ENCODE results near the gene C1orf105. TPM values are rescaled to one million over a fixed set of nuclear protein-coding genes. Genes with fewer than 3 reads are reported as not detected.
"Not testable (repeated sequence)": the region's sequence is repeated elsewhere in the genome, so short reads cannot be mapped to it uniquely, and the experiment has no call there.

Gene C1orf105
- polyA plus RNA-seq, 1 donor from 2014 or later: not detected

DNA sequence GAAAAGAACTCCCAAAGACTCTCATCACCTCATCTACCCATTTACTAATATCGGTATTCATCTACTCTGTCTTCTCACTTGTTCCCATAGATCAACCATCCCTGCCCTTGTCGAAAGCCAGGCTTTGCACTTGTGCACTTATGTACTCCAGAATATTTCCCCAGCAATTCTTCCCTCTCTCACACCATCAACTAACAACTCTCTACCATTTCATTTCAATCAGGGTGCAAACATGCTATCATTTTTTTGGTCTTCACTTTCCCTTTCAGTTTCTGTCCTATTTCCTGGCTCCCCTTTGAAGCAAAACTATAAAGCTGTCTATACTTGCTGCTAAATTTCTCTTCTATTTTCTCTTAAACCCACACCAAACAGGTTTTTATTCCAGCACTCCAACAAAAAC is 6.7 kb downstream of the C1orf105 start:
- no peaks in the 10 kb centered on the region for H3K9me3 Mint-ChIP-seq
- no peak overlapping the region for H3K27ac Mint-ChIP-seq

GRCh38 chr1:172429331-172430127 is 9.0 kb downstream of the C1orf105 start:
- Mint-ChIP-seq H3K27me3 (no peaks in the 10 kb centered on the region), H3K36me3 (peaks cover 4% of the 10 kb centered on the region), H3K4me3 (no peak overlapping the region), H3K9me3 (no peaks in the 10 kb centered on the region), H3K4me1 (peaks cover 6 to 20% (median 13%) of the 10 kb centered on the region in 3 donors), H3K27ac (no peak overlapping the region)

More for the DNA sequence above, 6.7 kb downstream of the C1orf105 start:
- H3K36me3 Mint-ChIP-seq: peaks cover 1% of the 10 kb centered on the region
- peaks cover 3 to 10% (median 6%) of the 10 kb centered on the region in 3 donors for H3K4me1 Mint-ChIP-seq
- no peak overlapping the region for H3K4me3 Mint-ChIP-seq
- no peaks in the 10 kb centered on the region for H3K27me3 Mint-ChIP-seq

GRCh38 chr1:172430128-172430454 is 9.6 kb downstream of the C1orf105 start:
- Mint-ChIP-seq H3K4me1 (peaks cover 6 to 21% (median 13%) of the 10 kb centered on the region in 3 donors), H3K36me3 (peaks cover 4% of the 10 kb centered on the region), H3K27ac (peak overlapping the region in 1 of 3 donors; percentile 17), H3K4me3 (no peak overlapping the region), H3K9me3 (no peaks in the 10 kb centered on the region), H3K27me3 (no peaks in the 10 kb centered on the region)

DNA sequence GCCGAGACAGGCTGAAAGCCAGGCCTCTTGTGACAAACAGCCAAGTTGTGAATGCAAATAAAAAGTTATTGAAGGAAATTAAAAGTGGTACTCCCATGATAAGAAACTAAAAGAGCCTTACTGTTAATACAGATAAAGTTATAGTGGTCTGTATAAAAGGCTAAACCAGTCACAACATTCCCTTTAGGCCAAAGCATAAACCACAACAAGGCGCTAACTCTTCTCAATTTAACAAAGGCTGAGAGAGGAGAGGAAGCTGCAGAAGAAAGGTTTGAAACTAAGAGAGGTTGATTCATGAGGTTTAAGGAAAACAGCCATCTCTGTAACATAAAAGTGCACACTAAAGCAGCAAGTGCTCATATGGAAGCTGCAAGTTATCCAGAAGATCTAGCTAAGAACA is 10.7 kb downstream of the C1orf105 start:
- Mint-ChIP-seq H3K9me3 (peaks cover 0 to 2% (median 0%) of the 10 kb centered on the region in 3 donors), H3K27ac (peak overlapping the region in 1 of 3 donors; percentile 28), H3K27me3 (no peaks in the 10 kb centered on the region), H3K4me1 (peaks cover 6 to 23% (median 13%) of the 10 kb centered on the region in 3 donors), H3K36me3 (peaks cover 4% of the 10 kb centered on the region), H3K4me3 (no peak overlapping the region)

GRCh38 chr1:172431721-172432192 is 11.3 kb downstream of the C1orf105 start:
- H3K4me1 Mint-ChIP-seq: peaks cover 6 to 23% (median 13%) of the 10 kb centered on the region in 3 donors
- H3K27me3 Mint-ChIP-seq: no peaks in the 10 kb centered on the region
- peaks cover 4% of the 10 kb centered on the region for H3K36me3 Mint-ChIP-seq
- H3K27ac Mint-ChIP-seq: peak overlapping the region in 1 of 3 donors; percentile 78
- peaks cover 0 to 2% (median 0%) of the 10 kb centered on the region in 3 donors for H3K9me3 Mint-ChIP-seq
- H3K4me3 Mint-ChIP-seq: no peak overlapping the region

- H3K36me3 Mint-ChIP-seq, H3K4me3 Mint-ChIP-seq: not testable (repeated sequence)
- H3K4me1 Mint-ChIP-seq: peaks cover 22 to 34% (median 26%) of the 10 kb centered on the region in 3 donors
Observed at GRCh38 chr1:172437183-172437582, 16.7 kb downstream of the C1orf105 start.

DNA sequence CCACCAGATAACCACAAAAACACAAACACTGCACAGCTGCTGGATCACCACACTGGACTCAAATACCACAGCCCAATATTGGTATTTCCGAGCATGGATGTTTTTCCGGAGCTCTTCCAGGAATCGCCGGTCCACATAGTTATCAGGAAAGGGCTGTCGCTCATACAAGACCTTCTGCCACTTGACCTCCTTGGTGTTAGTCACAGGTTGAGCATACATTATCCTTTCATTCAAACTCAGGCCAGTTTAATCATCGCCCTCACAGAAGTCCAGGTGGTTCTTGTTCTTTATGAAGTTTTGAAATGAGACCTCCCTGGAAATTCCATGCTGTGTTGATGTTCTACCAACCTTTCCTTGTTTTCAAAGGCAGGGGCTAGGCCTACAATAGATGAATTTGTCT is 21.9 kb downstream of the C1orf105 start:
- no peaks in the 10 kb centered on the region for H3K27me3 Mint-ChIP-seq
- H3K27ac Mint-ChIP-seq: peak overlapping the region in 2 of 3 donors; percentile 60 to 72
- no peaks in the 10 kb centered on the region for H3K9me3 Mint-ChIP-seq
- H3K4me3 Mint-ChIP-seq: peak overlapping the region in 3 of 4 donors; percentile 30 to 98 (median 74)
- H3K36me3 Mint-ChIP-seq: peaks cover 6% of the 10 kb centered on the region
- peaks cover 27 to 39% (median 36%) of the 10 kb centered on the region in 3 donors for H3K4me1 Mint-ChIP-seq

More at GRCh38 chr1:172437183-172437582, 16.7 kb downstream of the C1orf105 start:
- not testable (repeated sequence) for H3K27ac Mint-ChIP-seq, H3K27me3 Mint-ChIP-seq, H3K9me3 Mint-ChIP-seq

GRCh38 chr1:172442843-172443565 is 22.5 kb downstream of the C1orf105 start:
- Mint-ChIP-seq H3K4me3 (peak overlapping the region; percentile 95 to 99 (median 98)), H3K4me1 (peaks cover 27 to 39% (median 36%) of the 10 kb centered on the region in 3 donors)

DNA sequence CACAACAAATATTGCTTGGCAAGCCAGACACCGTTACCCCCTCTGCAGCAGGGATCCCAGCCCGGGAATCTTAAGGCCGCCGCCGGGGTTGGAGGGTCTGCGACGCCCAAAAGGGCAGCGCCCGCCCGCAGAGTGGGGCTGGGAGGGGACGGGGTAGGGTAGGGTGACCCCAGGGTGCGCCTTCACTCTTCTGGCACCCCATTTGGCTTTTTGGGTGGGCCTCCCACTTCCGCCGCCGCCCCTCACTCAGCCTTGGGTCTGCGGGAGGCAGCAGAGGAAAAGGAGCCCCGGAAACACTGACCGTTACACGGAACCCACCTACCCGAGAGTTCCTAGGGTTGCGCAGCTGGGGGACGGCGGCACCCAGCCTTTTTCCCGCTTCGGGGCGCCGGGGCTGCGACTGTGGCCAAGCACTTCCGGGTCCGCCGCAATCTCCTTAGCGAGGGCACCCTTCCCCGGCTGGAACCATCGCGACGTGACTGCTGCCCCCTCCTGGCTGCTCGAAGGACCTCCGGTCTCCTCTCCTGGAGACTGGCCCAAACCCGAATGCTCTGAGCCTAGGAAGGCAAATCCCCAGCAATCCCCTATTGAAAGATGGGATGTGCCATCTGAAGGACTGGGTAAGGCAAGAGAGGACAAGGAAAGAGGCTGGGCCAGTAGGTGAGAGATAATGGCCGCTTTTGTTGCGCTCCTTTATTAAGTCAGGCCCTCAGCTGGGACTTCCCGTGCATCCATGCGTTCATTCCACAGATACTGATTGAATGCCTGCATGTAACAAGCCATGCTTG is 23.4 kb downstream of the C1orf105 start, which contains the start of gene PIGC:
Gene PIGC, minus strand, starts transcription at position 404 of the 788 bp plus-strand sequence. CDS start 1,447 bp downstream, outside the sequence.
- Mint-ChIP-seq H3K36me3 (peaks cover 6% of the 10 kb centered on the region), H3K27me3 (no peaks in the 10 kb centered on the region), H3K4me1 (peaks cover 24 to 39% (median 36%) of the 10 kb centered on the region in 3 donors)

More at GRCh38 chr1:172442843-172443565, 22.5 kb downstream of the C1orf105 start:
- Mint-ChIP-seq H3K36me3 (peaks cover 6% of the 10 kb centered on the region), H3K27ac (peak overlapping the region; percentile 82 to 95 (median 90)), H3K9me3 (no peaks in the 10 kb centered on the region), H3K27me3 (no peaks in the 10 kb centered on the region)

GRCh38 chr1:172446547-172446946 is 26.1 kb downstream of the C1orf105 start:
- peak overlapping the region in 1 of 4 donors; percentile 33 for H3K4me3 Mint-ChIP-seq
- no peaks in the 10 kb centered on the region for H3K9me3 Mint-ChIP-seq
- peaks cover 24 to 26% (median 25%) of the 10 kb centered on the region in 3 donors for H3K4me1 Mint-ChIP-seq

More for the DNA sequence above, 23.4 kb downstream of the C1orf105 start, which contains the start of gene PIGC:
- H3K27ac Mint-ChIP-seq: peak within 1 kb of the TSS; percentile 82 to 95 (median 90)
- H3K4me3 Mint-ChIP-seq: peak within 1 kb of the TSS; percentile 95 to 99 (median 98)
- no peaks in the 10 kb centered on the region for H3K9me3 Mint-ChIP-seq

DNA sequence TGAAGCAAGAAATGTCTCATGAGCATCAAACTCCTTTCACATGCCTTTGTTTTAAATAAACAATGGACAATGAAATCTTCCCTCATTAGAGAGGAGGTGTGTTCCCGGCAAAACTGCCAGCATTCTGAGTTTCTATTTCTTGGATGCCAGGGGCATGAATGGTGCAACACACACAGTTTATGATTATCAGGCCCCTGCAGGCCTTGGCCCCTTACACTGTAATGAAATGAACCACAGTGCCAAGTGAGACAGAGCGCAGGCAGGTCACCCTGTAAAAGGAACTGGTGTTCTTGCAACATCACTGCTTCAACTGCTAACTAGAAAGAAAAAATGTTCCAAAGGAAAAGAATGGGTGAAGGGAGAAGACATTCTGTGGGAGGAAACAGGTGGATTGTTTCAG is 27.2 kb downstream of the C1orf105 start:
- Mint-ChIP-seq H3K9me3 (no peaks in the 10 kb centered on the region), H3K4me3 (no peak overlapping the region), H3K36me3 (peaks cover 1% of the 10 kb centered on the region), H3K4me1 (peaks cover 13 to 15% (median 14%) of the 10 kb centered on the region in 3 donors), H3K27ac (no peak overlapping the region), H3K27me3 (no peaks in the 10 kb centered on the region)

More at GRCh38 chr1:172446547-172446946, 26.1 kb downstream of the C1orf105 start:
- H3K27me3 Mint-ChIP-seq: no peaks in the 10 kb centered on the region
- H3K27ac Mint-ChIP-seq: no peak overlapping the region
- peaks cover 7% of the 10 kb centered on the region for H3K36me3 Mint-ChIP-seq

GRCh38 chr1:172448995-172449584 is 28.6 kb downstream of the C1orf105 start:
- H3K4me1 Mint-ChIP-seq: peaks cover under 1 to 9% (median 9%) of the 10 kb centered on the region in 3 donors
- H3K9me3 Mint-ChIP-seq: no peaks in the 10 kb centered on the region
- peak overlapping the region in 2 of 4 donors; percentile 4 to 35 for H3K4me3 Mint-ChIP-seq
- no peaks in the 10 kb centered on the region for H3K27me3 Mint-ChIP-seq
- H3K36me3 Mint-ChIP-seq: peaks cover 1% of the 10 kb centered on the region
- H3K27ac Mint-ChIP-seq: no peak overlapping the region

DNA sequence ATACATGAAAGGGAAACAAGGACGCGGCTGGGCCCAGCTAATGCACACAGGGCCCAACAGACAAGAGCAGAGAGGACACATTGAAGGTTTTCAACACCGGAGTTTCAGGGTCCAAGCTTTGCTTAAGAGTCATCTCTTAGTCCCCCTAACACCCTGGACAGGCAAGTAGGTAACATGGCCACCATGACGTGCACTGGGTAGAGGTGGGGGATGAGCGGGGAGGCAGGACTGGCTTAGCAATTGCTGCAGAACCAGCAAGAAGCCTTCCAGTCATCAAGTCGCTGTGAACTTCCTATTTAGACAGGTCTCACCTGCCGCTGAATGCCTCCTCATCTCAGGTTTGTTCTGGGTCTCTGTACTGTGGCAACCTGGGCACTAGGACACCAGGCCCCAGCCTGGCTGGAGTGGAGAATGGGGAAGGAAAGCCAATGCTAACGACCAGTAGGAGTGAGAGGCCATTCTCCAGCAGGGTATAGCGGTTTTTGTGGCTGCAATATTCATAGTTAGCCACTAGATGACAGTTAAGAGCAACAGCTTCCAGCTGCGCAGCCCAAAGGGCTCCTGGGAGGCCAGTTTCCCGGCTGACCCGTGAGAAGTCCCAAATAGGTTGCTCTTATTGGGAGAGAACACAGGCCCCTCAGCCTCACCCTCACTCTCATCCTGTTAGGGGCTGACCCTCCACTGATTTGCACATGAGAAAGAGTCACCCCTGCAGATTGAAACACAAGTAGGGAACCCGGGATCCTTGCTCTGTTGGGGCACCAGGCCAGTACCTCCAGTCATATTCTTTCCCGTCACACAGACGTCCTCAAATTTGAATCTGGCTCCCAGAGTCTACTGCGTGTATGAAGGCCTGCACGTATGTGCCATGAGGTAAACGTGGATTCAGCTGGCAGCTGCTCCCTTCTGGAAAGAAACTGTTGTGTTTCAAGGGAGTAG is 29.4 kb downstream of the C1orf105 start:
- Mint-ChIP-seq H3K27ac (no peak overlapping the region), H3K4me1 (peaks cover 0 to 7% (median 5%) of the 10 kb centered on the region in 3 donors), H3K9me3 (no peaks in the 10 kb centered on the region), H3K36me3 (peaks cover 1% of the 10 kb centered on the region), H3K4me3 (peak overlapping the region in 2 of 4 donors; percentile 4 to 35), H3K27me3 (peaks cover 1% of the 10 kb centered on the region)

Data from IgD-negative memory B cell (primary cell).